ENCODE results near the gene AKR1D1.
A peak's percentile ranks its signal among the peaks of the same experiment; 100 is the strongest.
"Not testable (repeated sequence)": the region's sequence is repeated elsewhere in the genome, so short reads cannot be mapped to it uniquely, and the experiment has no call there.

AKR1D1 gene

GRCh38 chr7:138125598-138126111, 49.4 kb downstream of the AKR1D1 start:
- DNase-seq: no peak

- no peak for DNase-seq
Measured at GRCh38 chr7:138126928-138127327, 50.7 kb downstream of the AKR1D1 start.

GRCh38 chr7:138127996-138128395, 51.7 kb downstream of the AKR1D1 start:
- DNase-seq: no peak

- DNase-seq: no peak
Measured at GRCh38 chr7:138129551-138130165, 53.4 kb downstream of the AKR1D1 start.

- no peak for DNase-seq
Measured at GRCh38 chr7:138137423-138138171, 61.3 kb downstream of the AKR1D1 start.

GRCh38 chr7:138138244-138138643, 62.0 kb downstream of the AKR1D1 start:
- DNase-seq: no peak

- DNase-seq: no peak
Measured at GRCh38 chr7:138142583-138143201, 66.4 kb downstream of the AKR1D1 start.

- no peak for DNase-seq
Measured at GRCh38 chr7:138144958-138145357, 68.7 kb downstream of the AKR1D1 start.

GRCh38 chr7:138146221-138146620, 70.0 kb downstream of the AKR1D1 start:
- not testable (repeated sequence) for DNase-seq

- DNase-seq: not testable (repeated sequence)
Measured at GRCh38 chr7:138146757-138147734, 70.8 kb downstream of the AKR1D1 start.

GRCh38 chr7:138151731-138152577, 75.7 kb downstream of the AKR1D1 start:
- no peak for DNase-seq

- no peak for DNase-seq
Measured at GRCh38 chr7:138154661-138155060, 78.4 kb downstream of the AKR1D1 start.

- DNase-seq: no peak
Measured at GRCh38 chr7:138157702-138158101, 81.4 kb downstream of the AKR1D1 start.

GRCh38 chr7:138158739-138159528, 82.7 kb downstream of the AKR1D1 start:
- no peak for DNase-seq

GRCh38 chr7:138161600-138162081, 85.4 kb downstream of the AKR1D1 start:
- peak; percentile 98 for DNase-seq

- DNase-seq: no peak
Measured at GRCh38 chr7:138162236-138162635, 86.0 kb downstream of the AKR1D1 start.

GRCh38 chr7:138163800-138164199, 87.5 kb downstream of the AKR1D1 start:
- DNase-seq: no peak

- DNase-seq: no peak
Measured at GRCh38 chr7:138164804-138165203, 88.5 kb downstream of the AKR1D1 start.

- no peak for DNase-seq
Measured at GRCh38 chr7:138166681-138167080, 90.4 kb downstream of the AKR1D1 start.

GRCh38 chr7:138167222-138167621, 91.0 kb downstream of the AKR1D1 start:
- DNase-seq: no peak

GRCh38 chr7:138167869-138168296, 91.6 kb downstream of the AKR1D1 start:
- no peak for DNase-seq
